Astrocyte (in vitro differentiated cells and primary cell): ENCODE results near the gene SLC7A8. TPM values are rescaled to one million over a fixed set of nuclear protein-coding genes. Genes with fewer than 3 reads are reported as not detected.
A peak's percentile ranks its signal among the peaks of the same experiment; 100 is the strongest.

ENCODE experiments used
- DNase-seq: peaks from one replicate; pipeline ENCODE4 v3.0.0-alpha.2; 2010; ENCODE audit warnings: low read depth
- FAIRE-seq: peaks from 2 replicates; lab custom pipeline; 2011; peaks lifted over from hg19 to GRCh38; lab: Jason Lieb, UNC
- H2AFZ ChIP-seq: 2 replicates; pipeline ENCODE4 v1.6.0; 2012; ENCODE audit warnings: low read depth, low read length, inconsistent platforms
- H3K27ac ChIP-seq: 2 replicates; pipeline ENCODE4 v1.5.1; 2011; ENCODE audit warnings: low read depth, low read length, inconsistent platforms
- H3K27me3 ChIP-seq: 2 replicates; pipeline ENCODE4 v1.6.0; 2011; ENCODE audit warnings: low read length, inconsistent platforms; ENCODE audit not compliant: insufficient read depth
- H3K36me3 ChIP-seq: 2 replicates; pipeline ENCODE4 v1.5.1; 2011; ENCODE audit warnings: low read length, inconsistent platforms; ENCODE audit not compliant: insufficient read depth
- H3K4me1 ChIP-seq: 2 replicates; pipeline ENCODE4 v1.5.1; 2011; ENCODE audit warnings: low read length, inconsistent platforms; ENCODE audit not compliant: insufficient read depth
- H3K4me2 ChIP-seq: 2 replicates; pipeline ENCODE4 v1.6.0; 2012; ENCODE audit warnings: low read length, inconsistent platforms
- H3K4me3 ChIP-seq: 2 replicates; pipeline ENCODE4 v1.5.1; 2011; ENCODE audit warnings: low read depth, mild to moderate bottlenecking, low read length, inconsistent platforms; ENCODE audit not compliant: insufficient read depth
- H3K79me2 ChIP-seq: 2 replicates; pipeline ENCODE4 v1.6.0; 2012; ENCODE audit warnings: mild to moderate bottlenecking, low read length, inconsistent platforms; ENCODE audit not compliant: insufficient read depth
- H3K9ac ChIP-seq: 2 replicates; pipeline ENCODE4 v1.6.0; 2012; ENCODE audit warnings: mild to moderate bottlenecking, low read length, inconsistent platforms
- H3K9me3 ChIP-seq: 2 replicates; pipeline ENCODE4 v1.5.1; 2012; ENCODE audit warnings: low read depth, mild to moderate bottlenecking, low read length, inconsistent platforms; ENCODE audit not compliant: insufficient read depth
- H4K20me1 ChIP-seq: 2 replicates; pipeline ENCODE4 v1.6.0; 2012; ENCODE audit warnings: low read length, inconsistent platforms; ENCODE audit not compliant: insufficient read depth
- H3K27ac Mint-ChIP-seq: one replicate; pipeline ENCODE4 v1.8.0; 2021; ENCODE audit warnings: mild to moderate bottlenecking, mixed read lengths; ENCODE audit not compliant: unreplicated experiment
- H3K27me3 Mint-ChIP-seq: one replicate; pipeline ENCODE4 v1.8.0; 2021; ENCODE audit warnings: low read depth, mixed read lengths; ENCODE audit not compliant: unreplicated experiment
- H3K36me3 Mint-ChIP-seq: one replicate; pipeline ENCODE4 v1.8.0; 2021; ENCODE audit warnings: low read depth, mixed read lengths; ENCODE audit not compliant: unreplicated experiment
- H3K4me1 Mint-ChIP-seq: one replicate; pipeline ENCODE4 v1.8.0; 2021; ENCODE audit warnings: low read depth, mixed read lengths; ENCODE audit not compliant: unreplicated experiment
- H3K4me3 Mint-ChIP-seq: one replicate; pipeline ENCODE4 v1.8.0; 2021; ENCODE audit warnings: mild to moderate bottlenecking, moderate library complexity, mixed read lengths; ENCODE audit not compliant: unreplicated experiment
- H3K9me3 Mint-ChIP-seq: one replicate; pipeline ENCODE4 v1.8.0; 2021; ENCODE audit warnings: mild to moderate bottlenecking, mixed read lengths; ENCODE audit not compliant: unreplicated experiment
- CTCF ChIP-seq: IDR thresholded peaks from 2 replicates; pipeline ENCODE4 v1.5.1; 2011; ENCODE audit warnings: low read depth, mild to moderate bottlenecking, inconsistent platforms, low read length, moderate library complexity; ENCODE audit not compliant: insufficient read depth
- EZH2 ChIP-seq: IDR thresholded peaks from 2 replicates; pipeline ENCODE4 v1.6.1; 2012; ENCODE audit warnings: mild to moderate bottlenecking, low read length, inconsistent platforms; ENCODE audit not compliant: insufficient read depth
- total RNA-seq: library from RNA; stranded (reverse); gene quantifications from 2 replicates; pipeline ENCODE4 v1.2.1, GENCODE V29; 2021

Gene SLC7A8
- total RNA-seq, 1 donor from 2014 or later = 6.5 TPM

DNA sequence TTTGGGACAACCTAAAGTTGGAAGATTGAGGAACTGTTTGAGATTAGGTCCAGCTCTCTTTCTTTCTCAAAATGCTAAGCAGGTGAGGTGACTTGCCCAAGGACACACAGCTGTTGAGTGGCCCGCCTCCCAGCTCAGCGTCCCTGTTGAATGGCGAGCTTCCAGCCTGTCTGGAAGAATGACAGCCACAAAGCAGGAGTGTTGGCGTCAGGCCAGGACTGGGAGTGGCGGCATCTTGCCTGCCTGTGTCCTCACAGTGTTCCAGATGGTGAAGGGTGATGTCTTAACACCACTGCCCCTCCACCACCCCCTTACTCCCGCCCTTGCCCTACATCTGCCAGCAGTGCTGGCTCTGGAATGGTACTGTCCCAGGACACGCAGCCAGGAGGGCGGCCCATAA lies 60.0 kb downstream of the SLC7A8 start:
- Mint-ChIP-seq H3K9me3 (no peaks in the 10 kb centered on the region), H3K4me3 (no peak overlapping the region), H3K4me1 (peaks cover 14% of the 10 kb centered on the region), H3K27ac (no peak overlapping the region), H3K36me3 (peaks cover 4% of the 10 kb centered on the region), H3K27me3 (peaks cover 18% of the 10 kb centered on the region)
- TF ChIP-seq CTCF (no peak), EZH2 (no peak)
- Histone ChIP-seq H3K79me2 (no peaks in the 10 kb centered on the region), H3K36me3 (no peaks in the 10 kb centered on the region), H3K4me1 (peaks cover 10% of the 10 kb centered on the region), H3K27ac (no peak overlapping the region), H3K9ac (no peak overlapping the region), H3K4me3 (no peak overlapping the region), H3K4me2 (no peak overlapping the region), H4K20me1 (no peaks in the 10 kb centered on the region), H2AFZ (no peak overlapping the region), H3K27me3 (peaks cover under 1% of the 10 kb centered on the region), H3K9me3 (no peaks in the 10 kb centered on the region)
- DNase-seq = no peak
- FAIRE-seq = no peak

DNA sequence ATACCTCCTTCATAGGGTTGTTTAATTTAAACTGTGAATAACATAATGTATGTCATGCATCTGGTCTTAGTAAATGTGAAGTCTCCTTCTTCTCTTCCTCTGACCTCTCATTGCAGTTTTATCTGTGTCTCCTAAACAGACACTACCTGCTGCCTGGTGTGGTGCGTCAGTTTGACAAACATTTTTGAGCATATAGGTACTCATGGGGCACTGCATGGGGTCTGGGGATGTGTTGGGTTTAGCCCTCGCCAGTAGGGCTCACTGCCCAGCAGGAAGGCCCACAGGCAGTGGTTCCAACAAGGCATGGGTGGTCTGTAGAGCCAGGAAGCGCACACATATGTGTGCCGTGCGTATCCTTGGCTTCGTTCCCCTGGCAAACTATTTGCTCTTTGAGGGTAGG lies 61.4 kb downstream of the SLC7A8 start:
- DNase-seq (no peak), FAIRE-seq (no peak)
- Histone ChIP-seq H2AFZ (peak overlapping the region; percentile 76), H3K4me1 (peaks cover 10% of the 10 kb centered on the region), H3K36me3 (no peaks in the 10 kb centered on the region), H4K20me1 (no peaks in the 10 kb centered on the region), H3K9ac (no peak overlapping the region), H3K4me3 (no peak overlapping the region), H3K27ac (no peak overlapping the region), H3K9me3 (no peaks in the 10 kb centered on the region), H3K27me3 (no peaks in the 10 kb centered on the region), H3K4me2 (no peak overlapping the region), H3K79me2 (no peaks in the 10 kb centered on the region)
- peaks cover 4% of the 10 kb centered on the region for H3K36me3 Mint-ChIP-seq
- no peak for TF ChIP-seq EZH2
- TF ChIP-seq CTCF = no peak
- no peaks in the 10 kb centered on the region for H3K9me3 Mint-ChIP-seq
- H3K4me3 Mint-ChIP-seq = no peak overlapping the region
- no peak overlapping the region for H3K27ac Mint-ChIP-seq
- H3K27me3 Mint-ChIP-seq = peaks cover 16% of the 10 kb centered on the region
- peaks cover 14% of the 10 kb centered on the region for H3K4me1 Mint-ChIP-seq

- H4K20me1 ChIP-seq = no peaks in the 10 kb centered on the region
- no peak overlapping the region for H3K27ac ChIP-seq
- peak; percentile 81 for DNase-seq
- FAIRE-seq = no peak
- H3K27ac Mint-ChIP-seq = peak overlapping the region; percentile 87
- H3K36me3 ChIP-seq = no peaks in the 10 kb centered on the region
- H3K9me3 Mint-ChIP-seq = no peaks in the 10 kb centered on the region
- H3K79me2 ChIP-seq = no peaks in the 10 kb centered on the region
- TF ChIP-seq CTCF = no peak
- no peak for TF ChIP-seq EZH2
- H2AFZ ChIP-seq = peak overlapping the region; percentile 76
- peak overlapping the region; percentile 43 for H3K9ac ChIP-seq
- peaks cover 2% of the 10 kb centered on the region for H3K36me3 Mint-ChIP-seq
- H3K27me3 ChIP-seq = no peaks in the 10 kb centered on the region
- H3K4me3 Mint-ChIP-seq = no peak overlapping the region
- H3K27me3 Mint-ChIP-seq = peaks cover 13% of the 10 kb centered on the region
- peaks cover 10% of the 10 kb centered on the region for H3K4me1 ChIP-seq
- no peaks in the 10 kb centered on the region for H3K9me3 ChIP-seq
- peak overlapping the region; percentile 72 for H3K4me2 ChIP-seq
- H3K4me3 ChIP-seq = no peak overlapping the region
- peaks cover 14% of the 10 kb centered on the region for H3K4me1 Mint-ChIP-seq
Measured at GRCh38 chr14:23121361-23121771, 62.1 kb downstream of the SLC7A8 start.
